Cardiac fibroblast (primary cell): ENCODE data around the gene TET1.
"Not testable (repeated sequence)": the region's sequence is repeated elsewhere in the genome, so short reads cannot be mapped to it uniquely, and the experiment has no call there.

Experiments
- DNase-seq, 2 donors: peaks; one replicate each; pipeline versions ENCODE4 v3.0.0 to v3.0.0-alpha.2; 2010; ENCODE audit warnings: low read depth in 2 of 2
- H3K4me3 ChIP-seq, 2 donors: replicated peaks in 1 of 2; 1 replicate in 1 of 2; 2 replicates in 1 of 2; pipeline ENCODE4 v1.5.1; 2011; ENCODE audit warnings: low read depth in 2 of 2, low read length in 2 of 2, mild to moderate bottlenecking in 2 of 2, moderate library complexity in 1 of 2
- CTCF ChIP-seq: IDR thresholded peaks from one replicate; pipeline ENCODE4 v1.5.1; 2011; ENCODE audit warnings: low read depth, mild to moderate bottlenecking, low read length, inconsistent platforms

TET1 gene

DNA sequence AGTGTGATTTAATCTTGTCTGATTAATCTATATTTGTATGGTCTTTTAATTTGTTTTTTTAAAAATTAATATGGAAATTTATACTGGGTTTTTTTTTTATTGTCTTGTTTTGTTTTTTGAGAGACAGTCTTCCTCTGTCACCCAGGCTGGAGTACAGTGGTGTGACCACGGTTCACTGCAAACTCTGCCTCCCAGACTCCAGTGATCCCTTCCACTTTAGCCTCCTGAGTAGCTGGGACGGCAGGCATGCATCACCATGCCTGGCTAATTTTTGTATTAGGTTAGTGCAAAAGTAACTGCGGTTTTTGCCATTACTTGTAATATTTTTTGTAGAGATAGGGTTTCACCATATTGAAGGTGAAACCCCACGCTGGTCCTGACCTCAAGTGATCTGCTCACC, 73.1 kb downstream of the TET1 start:
- H3K4me3 ChIP-seq, result no peak overlapping the region
- TF ChIP-seq CTCF, result no peak
- no peak for DNase-seq

- DNase-seq, result no peak
- H3K4me3 ChIP-seq, result no peak overlapping the region
- TF ChIP-seq CTCF, result no peak
These were observed 73.8 kb downstream of the TET1 start for GRCh38 chr10:68633816-68634466.

DNA sequence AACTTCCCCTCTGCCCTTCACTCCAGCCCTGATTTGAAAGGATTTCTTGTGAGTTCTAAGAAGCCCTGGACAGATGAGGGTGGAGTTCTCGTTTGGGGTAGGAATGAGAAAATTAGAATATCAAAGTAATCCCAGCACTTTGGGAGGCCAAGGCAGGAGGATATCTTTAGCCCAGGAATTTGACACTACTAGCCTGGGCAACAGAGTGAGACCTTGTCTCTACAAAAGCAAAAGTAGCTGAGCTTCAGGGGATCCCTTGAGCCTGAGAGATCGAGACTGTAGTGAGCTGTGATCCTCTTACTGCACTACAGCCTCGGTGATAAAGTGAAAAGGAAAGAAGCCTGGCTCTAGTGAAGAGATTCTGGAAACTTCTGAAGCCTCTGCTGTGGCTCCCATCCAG, 76.2 kb downstream of the TET1 start:
- DNase-seq, result no peak
- TF ChIP-seq CTCF, result no peak
- no peak overlapping the region for H3K4me3 ChIP-seq

DNA sequence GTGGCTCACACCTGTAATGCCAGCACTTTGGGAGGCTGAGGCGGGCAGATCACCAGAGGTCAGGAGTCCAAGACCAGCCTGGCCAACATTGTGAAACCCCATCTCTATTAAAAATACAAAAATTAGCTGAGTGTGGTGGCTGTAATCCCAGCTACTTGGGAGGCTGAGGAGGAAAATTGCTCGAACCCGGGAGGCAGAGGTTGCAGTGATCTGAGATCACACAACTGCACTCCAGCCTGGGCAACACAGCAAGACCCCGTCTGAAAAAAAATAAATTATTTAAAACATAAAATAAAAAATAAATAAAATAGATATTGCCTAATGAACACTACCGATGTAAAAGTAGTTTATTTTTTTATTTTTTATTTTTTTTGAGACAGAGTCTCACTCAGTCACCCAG, 83.4 kb downstream of the TET1 start:
- H3K4me3 ChIP-seq, DNase-seq: not testable (repeated sequence)

GRCh38 chr10:68647672-68648341, 87.7 kb downstream of the TET1 start:
- H3K4me3 ChIP-seq, result no peak overlapping the region
- DNase-seq, result peak; percentile 68 to 90

DNA sequence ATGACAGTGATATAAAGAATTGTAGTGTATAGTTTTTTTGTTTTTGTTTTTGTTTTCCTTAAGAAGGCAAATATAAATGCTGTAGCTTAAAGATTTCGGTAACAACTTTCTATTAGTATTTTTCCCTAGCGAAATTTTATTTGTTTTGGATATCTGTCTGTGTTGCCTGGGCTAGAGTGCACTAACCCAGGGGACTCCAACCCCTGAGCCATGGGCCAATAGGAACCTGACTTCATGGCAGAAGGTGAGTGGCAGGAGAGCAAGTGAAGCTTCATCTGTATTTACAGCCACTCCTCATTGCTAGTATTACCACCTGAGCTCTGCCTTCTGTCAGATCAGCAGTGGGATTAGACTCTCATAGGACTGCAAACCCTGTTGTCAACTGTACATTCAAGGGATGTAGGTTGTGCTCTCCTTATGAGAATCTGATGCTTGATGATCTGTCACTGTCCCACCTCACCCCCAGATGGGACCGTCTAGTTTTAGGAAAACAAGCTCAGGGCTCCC, 95.5 kb downstream of the TET1 start:
- TF ChIP-seq CTCF, result no peak
- H3K4me3 ChIP-seq, result no peak overlapping the region

More at GRCh38 chr10:68647672-68648341, 87.7 kb downstream of the TET1 start:
- no peak for TF ChIP-seq CTCF

GRCh38 chr10:68665841-68666240, 105.7 kb downstream of the TET1 start:
- no peak for TF ChIP-seq CTCF
- no peak overlapping the region for H3K4me3 ChIP-seq
- DNase-seq, result peak; percentile 32 to 76

More for the DNA sequence above, 95.5 kb downstream of the TET1 start:
- DNase-seq, result no peak
